AG04450 (cell line): Measurements from ENCODE around the gene CENPV. TPM values are rescaled to one million over a fixed set of nuclear protein-coding genes. Genes with fewer than 3 reads are reported as not detected.

Experiments used
- CTCF ChIA-PET: fragments of 300-600, 350-600 bp; formaldehyde crosslinking; extraction: SDS; loops from one replicate; lab custom pipeline; 2022; ENCODE audit warnings: antibody characterized with exemption, inconsistent platforms; lab: Charles Lee
- POLR2A ChIA-PET: fragments of 350-600 bp; formaldehyde crosslinking; extraction: SDS; loops from one replicate; lab custom pipeline; 2021; ENCODE audit warnings: antibody characterized with exemption, inconsistent platforms; lab: Yijun Ruan, JAX
- DNase-seq: peaks from one replicate; pipeline ENCODE4 v3.0.0-alpha.2; 2011; ENCODE audit warnings: low read depth, low spot score
- H3K27ac ChIP-seq: one replicate; pipeline ENCODE4 v1.5.1; 2012; ENCODE audit warnings: low read depth, low read length, control low read depth
- H3K27me3 ChIP-seq: one replicate; pipeline ENCODE4 v1.6.0; 2012; ENCODE audit warnings: low read length; ENCODE audit not compliant: control insufficient read depth, insufficient read depth
- H3K4me3 ChIP-seq: 2 replicates; pipeline ENCODE4 v1.5.1; 2011; ENCODE audit warnings: mild to moderate bottlenecking, low read depth, low read length, control low read depth
- H3K9me3 ChIP-seq: 2 replicates; pipeline ENCODE4 v1.5.1; 2012; ENCODE audit warnings: low read length; ENCODE audit not compliant: control insufficient read depth, insufficient read depth
- CTCF ChIP-seq: IDR thresholded peaks from 2 replicates; pipeline ENCODE4 v1.5.1; 2011; ENCODE audit warnings: low read depth, low read length, control low read depth, inconsistent platforms
- polyA plus RNA-seq: library from polyadenylated mRNA; depleted of rRNA; stranded (reverse); fragments of >200 nt; gene quantifications from 2 replicates; pipeline ENCODE4 v1.2.3, GENCODE V29; 2011

The CENPV gene
- polyA plus RNA-seq, 1 experiment = 65.2 TPM

- H3K27ac ChIP-seq = peak overlapping the region; percentile 80
- ChIA-PET CTCF (interaction anchor here (1.1 to 6.5 kb wide), 5 partner anchors 9 to 72 kb away, joined by 3 to 73 read pairs (median 3); no protein-coding TSS in a partner anchor), POLR2A (interaction anchor here (0.6 to 3.5 kb wide), 5 partner anchors 21 to 121 kb away, joined by 3 to 20 read pairs (median 8); partner anchors contain the start of gene UBB)
- no peak for DNase-seq
- no peaks in the 10 kb centered on the region; the same call in 1 of the 2 replicates for H3K9me3 ChIP-seq
- H3K27me3 ChIP-seq = no peaks in the 10 kb centered on the region
- H3K4me3 ChIP-seq = peak overlapping the region; percentile 74
- no peak for TF ChIP-seq CTCF
Observed at GRCh38 chr17:16351831-16352230, 1.4 kb downstream of the CENPV start.

- no peaks in the 10 kb centered on the region; the same call in 1 of the 2 replicates for H3K9me3 ChIP-seq
- H3K4me3 ChIP-seq = no peak overlapping the region
- no peak overlapping the region for H3K27ac ChIP-seq
- ChIA-PET CTCF (interaction anchor here (1.1 to 1.2 kb wide), 2 partner anchors 11 to 15 kb away, joined by 5 read pairs; no protein-coding TSS in a partner anchor), POLR2A (interaction anchor here (0.7 to 0.9 kb wide), 2 partner anchors 64 to 335 kb away, joined by 3 to 4 read pairs; no protein-coding TSS in a partner anchor)
- DNase-seq = no peak
- no peak for TF ChIP-seq CTCF
- H3K27me3 ChIP-seq = no peaks in the 10 kb centered on the region
Observed at GRCh38 chr17:16349431-16349830, 3.8 kb downstream of the CENPV start.

- no peak for TF ChIP-seq CTCF
- ChIA-PET POLR2A (no interaction called here), CTCF (interaction anchor here (1.2 kb wide), 1 partner anchor 15 kb away, joined by 5 read pairs; no protein-coding TSS in a partner anchor)
- Histone ChIP-seq H3K4me3 (no peak overlapping the region), H3K27me3 (no peaks in the 10 kb centered on the region), H3K9me3 (no peaks in the 10 kb centered on the region; the same call in 1 of the 2 replicates), H3K27ac (no peak overlapping the region)
- DNase-seq = no peak
Observed at GRCh38 chr17:16348586-16348985, 4.7 kb downstream of the CENPV start.

- Histone ChIP-seq H3K9me3 (no peaks in the 10 kb centered on the region), H3K27me3 (no peaks in the 10 kb centered on the region), H3K27ac (no peak overlapping the region), H3K4me3 (no peak overlapping the region)
- POLR2A ChIA-PET = interaction anchor here (1.4 kb wide), 1 partner anchor 34 kb away, joined by 6 read pairs; the partner anchor contains the start of gene UBB
- DNase-seq = no peak
- TF ChIP-seq CTCF = no peak
- CTCF ChIA-PET = interaction anchor here (0.8 kb wide), 1 partner anchor 17 kb away, joined by 4 read pairs; no protein-coding TSS in a partner anchor
Observed at GRCh38 chr17:16346721-16347271, 6.5 kb downstream of the CENPV start.

- DNase-seq = no peak
- no peak for TF ChIP-seq CTCF
- no peaks in the 10 kb centered on the region for H3K9me3 ChIP-seq
- POLR2A ChIA-PET = no interaction called here
- CTCF ChIA-PET = interaction anchor here (2.3 kb wide), 1 partner anchor 18 kb away, joined by 10 read pairs; no protein-coding TSS in a partner anchor
- no peak overlapping the region for H3K4me3 ChIP-seq
- no peaks in the 10 kb centered on the region for H3K27me3 ChIP-seq
- H3K27ac ChIP-seq = no peak overlapping the region
Observed at GRCh38 chr17:16345565-16345964, 7.7 kb downstream of the CENPV start.
